Midbrain (tissue), 1 donor: Measurements from ENCODE around the gene TRNT1.

ENCODE experiments used
- DNase-seq: peaks from one replicate; lab custom pipeline; 2025; lab: John Stamatoyannopoulos, UW

The TRNT1 gene

DNA sequence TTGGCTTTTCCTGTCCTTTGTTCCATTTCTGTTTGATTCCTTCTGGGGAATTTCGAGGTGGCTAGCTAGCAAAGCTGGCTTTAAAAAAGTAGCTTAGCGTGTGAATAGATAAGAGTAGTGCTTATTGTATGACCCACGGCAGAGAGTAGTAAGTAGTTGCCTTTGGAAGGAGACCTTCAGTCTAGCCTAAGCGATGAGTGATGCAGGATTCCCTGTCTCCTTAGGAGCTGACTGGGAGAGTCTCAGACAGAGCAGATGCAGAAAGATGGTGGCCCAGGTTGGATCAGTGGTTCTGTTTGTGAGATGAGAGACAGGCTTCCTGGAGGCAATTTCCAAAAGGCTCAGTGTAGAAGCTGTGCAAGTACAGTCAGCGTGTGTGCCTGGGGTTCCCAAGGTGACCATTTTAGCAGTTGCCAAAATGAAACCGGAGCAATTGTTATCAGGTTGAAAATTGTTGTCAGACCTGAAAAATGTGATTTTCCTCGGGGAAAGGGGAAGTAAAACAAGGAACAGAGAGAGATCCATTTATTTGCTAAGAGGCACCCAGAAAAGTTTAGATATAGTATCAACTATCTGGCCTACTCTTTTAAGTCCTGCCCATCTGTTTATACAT is 15.9 kb upstream of the TRNT1 start:
- DNase-seq, result no peak

DNA sequence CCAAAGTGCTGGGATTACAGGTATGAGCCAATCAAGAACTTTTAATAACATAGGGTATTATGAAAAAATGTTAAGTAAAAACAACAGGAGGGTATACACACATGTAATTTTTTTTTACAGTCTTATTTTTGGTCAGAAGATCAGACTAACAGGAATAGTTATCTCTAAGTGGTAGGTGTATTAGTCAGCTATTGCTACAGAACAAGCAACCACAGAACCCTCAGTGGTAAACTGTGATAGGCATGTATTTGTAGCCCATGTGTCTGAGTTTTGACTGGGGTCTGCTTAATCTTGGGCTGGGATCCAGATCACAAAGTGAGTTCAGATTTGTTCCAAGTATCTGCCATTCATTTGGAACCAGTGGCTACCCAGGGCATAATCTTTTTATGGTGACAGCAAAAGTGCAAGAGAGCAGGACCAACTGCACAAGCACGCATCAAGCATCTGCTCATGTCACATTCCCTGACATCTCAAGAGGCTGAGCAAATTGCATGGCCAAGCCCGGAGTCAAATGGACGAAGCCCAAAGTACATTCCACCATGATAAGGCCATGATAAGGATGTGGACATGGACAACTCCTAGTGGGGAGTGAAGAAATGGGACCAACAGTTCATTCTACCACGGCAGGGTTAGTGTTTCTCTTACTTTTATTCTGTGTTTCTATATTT is 13.6 kb upstream of the TRNT1 start:
- no peak for DNase-seq

DNA sequence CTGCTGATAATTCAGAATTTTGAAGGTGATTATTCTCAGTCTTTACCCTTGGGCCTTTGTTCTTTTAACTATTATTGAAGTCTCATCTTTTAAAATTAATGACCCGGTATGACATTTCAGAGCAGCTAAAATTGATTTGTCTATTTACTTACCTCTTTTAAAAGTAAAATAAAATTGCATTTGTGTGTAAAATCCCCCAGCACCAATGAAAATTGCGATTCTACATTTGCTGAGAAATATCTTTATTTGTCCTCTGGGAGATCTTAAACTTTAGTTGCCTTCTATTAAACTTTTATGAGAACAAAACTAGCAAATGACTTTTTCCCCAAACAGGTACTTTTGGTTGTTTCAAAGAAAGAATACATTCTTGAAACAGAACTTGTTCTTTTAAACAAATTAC is 9.1 kb upstream of the TRNT1 start:
- DNase-seq, result no peak

DNA sequence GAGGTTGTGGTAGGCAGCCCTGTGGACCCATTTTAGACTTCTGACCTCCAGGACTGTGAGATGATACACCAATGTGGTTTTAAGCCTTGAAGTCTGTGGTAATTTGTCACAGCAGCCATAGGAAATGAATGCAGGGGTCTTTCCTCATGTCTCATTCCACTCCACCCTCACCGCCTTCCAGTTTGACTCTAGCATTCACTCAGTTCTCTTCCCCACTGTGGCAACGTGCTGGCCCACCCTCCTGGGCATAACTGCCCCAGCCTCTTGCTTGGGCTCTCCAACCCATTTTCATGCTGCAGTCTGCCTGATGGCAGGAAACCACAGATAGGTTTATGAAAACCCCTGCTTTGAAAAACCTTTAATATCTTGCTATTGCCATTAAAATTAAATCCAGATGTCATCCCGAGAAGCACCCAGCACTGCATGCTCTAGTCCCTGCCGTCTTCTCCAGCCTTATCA is 7.3 kb upstream of the TRNT1 start:
- no peak for DNase-seq

DNA sequence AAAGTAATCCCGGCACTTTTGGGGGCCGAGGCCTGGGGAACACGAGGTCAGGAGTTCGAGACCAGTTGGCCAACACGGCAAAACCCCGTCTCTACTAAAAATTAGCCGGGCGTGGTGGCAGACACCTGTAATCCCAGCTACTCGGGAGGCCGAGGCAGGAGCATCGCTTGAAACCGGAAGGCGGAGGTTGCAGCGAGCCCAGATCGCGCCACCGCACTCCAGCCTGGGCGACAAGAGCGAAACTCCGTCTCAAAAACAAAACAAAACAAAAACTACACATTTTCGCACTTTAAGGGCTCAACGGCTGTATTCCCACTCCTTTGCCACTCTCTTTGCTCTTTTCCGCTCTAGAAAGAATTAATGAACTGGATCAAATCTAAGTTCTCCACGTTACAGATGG is 763 bp upstream of the TRNT1 start:
- no peak for DNase-seq

DNA sequence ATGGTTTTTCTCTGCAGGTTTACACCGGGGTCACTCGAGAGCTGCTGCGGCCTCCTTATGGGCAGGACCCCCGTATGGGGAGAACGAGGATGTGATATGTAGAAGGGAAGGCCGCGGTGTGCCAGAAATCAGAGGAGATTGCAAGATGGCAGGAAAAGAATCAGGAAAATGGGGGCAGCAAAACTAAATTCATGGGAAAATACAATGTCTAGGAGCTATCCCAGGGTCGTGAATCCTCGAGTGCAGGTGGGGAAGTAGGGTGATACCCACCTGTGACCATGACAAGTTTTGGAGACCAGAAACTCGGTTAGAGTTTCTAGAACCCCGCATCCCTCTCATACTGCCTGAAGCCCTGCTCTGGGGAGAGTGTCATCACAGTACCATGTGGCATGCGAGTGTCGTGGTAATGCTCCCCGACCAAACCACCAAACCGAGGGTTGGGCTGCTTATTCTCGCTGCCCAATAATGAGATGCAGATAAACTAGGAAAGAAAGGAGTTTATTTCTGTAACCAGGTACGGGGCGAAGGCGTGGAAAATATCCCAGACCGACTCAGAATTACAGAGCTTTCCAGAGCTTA is 781 bp downstream of the TRNT1 start:
- no peak for DNase-seq

DNA sequence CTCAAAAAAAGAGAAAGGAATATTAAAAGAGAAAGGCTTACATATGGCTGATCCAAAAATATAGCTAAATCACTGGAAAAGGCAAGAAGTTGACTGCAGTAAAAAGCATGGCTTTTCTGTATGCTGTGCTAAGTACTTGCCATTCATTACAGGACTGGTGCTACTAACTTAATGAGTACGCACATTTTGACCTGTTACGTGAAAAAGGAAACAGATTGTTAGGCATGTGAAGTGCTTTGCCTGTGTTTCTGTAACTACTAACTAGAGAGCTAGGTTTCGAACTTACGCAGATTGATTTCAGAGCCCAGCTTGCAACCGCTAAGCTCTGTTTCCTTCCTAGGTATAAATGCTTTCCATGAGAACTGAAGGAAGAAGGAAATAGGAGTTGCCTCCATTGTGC is 2.8 kb downstream of the TRNT1 start:
- DNase-seq, result no peak

DNA sequence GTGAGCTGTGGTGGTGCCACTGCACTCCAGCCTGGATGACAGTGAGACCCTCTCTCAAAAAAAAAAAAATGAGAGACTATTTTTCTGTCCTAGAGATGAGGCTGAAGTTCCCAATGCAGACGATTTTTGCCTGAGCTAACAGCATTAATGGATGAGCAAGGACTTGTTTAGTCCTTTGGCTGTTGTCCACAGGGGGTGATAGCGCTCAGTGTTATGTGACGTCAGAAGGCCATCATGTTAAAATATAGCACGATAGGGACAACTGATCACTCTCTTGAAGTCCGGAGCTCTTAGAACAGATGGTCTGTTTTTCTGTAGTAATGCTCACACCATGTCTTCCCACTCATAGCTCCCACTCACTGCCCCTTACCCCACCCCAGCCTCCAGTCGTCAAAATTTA is 6.8 kb downstream of the TRNT1 start:
- DNase-seq, result no peak

DNA sequence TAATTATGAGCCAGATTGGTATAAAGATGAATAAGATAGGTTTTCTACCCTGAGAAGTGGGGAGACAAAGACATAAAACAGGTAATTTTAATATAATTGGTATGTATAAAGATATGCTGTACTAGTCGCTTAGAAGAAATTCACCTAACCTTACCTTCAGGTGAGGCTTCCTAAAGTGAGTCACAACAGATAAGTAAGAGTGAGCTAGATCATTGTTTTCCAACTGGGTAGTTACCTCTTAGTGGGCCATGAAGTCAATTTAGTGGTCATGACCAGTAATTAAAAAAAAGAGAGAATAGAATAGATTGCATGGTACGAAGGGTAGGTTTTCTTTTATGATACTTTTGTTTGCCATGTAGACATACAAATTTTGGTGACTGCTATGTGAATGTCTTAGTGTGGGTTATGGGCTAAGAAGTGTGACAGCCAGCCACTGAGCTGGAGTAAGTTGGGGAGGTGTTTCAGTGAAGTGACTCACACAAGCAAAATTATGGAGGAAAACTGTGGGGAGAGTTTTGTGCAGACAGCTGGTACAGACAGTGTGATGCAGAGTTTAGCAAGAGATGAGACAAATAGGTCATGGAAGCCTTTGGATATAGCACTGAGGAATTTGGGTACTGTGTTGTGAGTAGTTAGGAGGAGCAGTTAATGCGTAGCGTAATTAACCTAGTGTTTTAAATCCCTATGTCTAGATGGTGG is 8.2 kb downstream of the TRNT1 start:
- DNase-seq, result no peak

DNA sequence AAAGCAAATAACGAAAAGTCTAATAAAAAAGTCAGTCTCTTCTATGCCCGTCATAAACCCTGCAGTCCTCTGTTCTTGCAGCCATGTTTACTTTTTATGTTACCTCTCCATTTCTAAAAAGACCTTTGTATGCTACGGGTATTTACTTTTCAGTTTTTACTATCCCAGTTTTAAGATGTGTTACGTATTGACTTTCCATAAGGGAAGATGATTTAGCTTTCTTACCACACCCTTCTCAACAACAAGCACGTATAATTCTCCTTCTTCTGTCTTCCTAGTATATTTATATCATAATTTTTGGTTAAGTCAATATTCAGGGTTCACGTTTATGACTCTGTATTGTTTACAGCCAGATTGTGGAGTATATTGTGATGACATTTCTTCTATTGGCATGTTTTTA is 10.8 kb downstream of the TRNT1 start:
- DNase-seq, result no peak

DNA sequence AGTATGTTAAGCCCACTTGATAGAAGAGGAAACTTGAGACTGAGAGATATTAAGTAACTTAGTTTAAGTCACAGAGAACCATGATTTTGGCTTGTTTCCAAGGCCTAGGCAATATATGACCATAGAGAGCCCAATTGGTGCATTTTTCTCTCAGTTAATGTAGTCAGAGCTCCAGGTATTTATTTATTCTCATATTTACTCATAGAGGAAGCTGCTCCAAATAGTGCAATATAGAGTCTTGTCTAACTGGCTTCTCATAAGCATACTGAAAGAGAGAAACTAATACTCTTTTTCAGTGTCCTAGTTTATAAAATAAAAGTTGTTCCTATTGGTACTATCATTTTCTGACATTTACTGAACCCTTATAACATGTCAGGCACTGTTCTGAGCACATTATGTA is 15.2 kb downstream of the TRNT1 start:
- no peak for DNase-seq

DNA sequence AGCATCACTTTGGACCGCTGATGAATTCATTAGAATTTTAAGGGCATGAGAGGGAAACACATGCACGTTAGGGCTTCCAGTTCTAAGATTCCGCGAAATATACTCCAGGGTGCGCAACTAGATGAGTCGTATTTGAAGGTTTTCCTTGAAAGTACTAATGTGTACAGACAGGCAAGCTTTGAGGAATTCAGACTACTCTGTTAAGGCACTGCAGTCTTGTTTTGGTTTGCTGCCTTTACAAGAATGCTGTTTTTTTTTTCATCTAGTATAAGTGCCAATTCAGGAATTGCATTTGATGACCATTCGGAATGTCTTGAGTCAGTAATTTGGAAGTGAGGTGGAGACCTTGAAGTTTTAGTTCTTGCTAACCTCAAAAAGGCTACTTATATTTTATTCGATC is 19.1 kb downstream of the TRNT1 start:
- DNase-seq, result no peak

DNA sequence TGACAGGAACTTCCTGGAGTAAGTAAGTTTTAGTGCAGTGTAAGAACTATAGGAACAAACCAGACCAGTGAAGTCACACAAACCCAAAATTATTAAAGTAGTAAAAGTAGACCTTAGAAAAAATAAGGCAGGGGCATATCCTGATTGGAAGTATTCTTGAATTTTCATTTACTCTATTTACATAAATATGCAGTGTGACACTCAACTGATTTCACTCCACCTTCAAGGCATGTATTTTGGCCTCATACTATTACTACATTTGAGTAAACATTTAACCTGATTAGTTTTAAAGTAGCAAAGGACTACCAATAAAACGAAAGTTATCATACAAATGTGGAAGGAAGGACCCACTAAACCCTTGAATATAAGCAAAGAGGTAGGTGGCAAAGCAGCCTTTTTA is 22.8 kb downstream of the TRNT1 start:
- no peak for DNase-seq

DNA sequence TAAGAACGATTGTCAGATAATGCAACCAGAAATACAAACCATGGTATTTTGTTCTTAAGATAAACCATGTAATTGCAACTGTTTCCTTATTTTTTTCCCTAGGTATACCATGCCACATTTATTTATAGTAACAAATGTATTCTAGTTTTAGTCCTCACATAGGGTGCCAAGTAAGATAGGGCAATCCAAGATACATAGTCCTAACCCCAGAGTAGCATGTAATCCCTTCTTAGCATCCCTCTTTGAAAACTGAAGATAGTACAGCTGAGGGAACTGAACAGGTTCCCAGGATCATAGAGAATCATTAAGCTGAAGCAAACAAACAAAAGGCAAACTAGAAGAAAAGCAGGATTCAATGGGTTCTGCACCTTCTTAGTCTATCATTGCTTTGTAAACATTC is 24.8 kb downstream of the TRNT1 start:
- no peak for DNase-seq

DNA sequence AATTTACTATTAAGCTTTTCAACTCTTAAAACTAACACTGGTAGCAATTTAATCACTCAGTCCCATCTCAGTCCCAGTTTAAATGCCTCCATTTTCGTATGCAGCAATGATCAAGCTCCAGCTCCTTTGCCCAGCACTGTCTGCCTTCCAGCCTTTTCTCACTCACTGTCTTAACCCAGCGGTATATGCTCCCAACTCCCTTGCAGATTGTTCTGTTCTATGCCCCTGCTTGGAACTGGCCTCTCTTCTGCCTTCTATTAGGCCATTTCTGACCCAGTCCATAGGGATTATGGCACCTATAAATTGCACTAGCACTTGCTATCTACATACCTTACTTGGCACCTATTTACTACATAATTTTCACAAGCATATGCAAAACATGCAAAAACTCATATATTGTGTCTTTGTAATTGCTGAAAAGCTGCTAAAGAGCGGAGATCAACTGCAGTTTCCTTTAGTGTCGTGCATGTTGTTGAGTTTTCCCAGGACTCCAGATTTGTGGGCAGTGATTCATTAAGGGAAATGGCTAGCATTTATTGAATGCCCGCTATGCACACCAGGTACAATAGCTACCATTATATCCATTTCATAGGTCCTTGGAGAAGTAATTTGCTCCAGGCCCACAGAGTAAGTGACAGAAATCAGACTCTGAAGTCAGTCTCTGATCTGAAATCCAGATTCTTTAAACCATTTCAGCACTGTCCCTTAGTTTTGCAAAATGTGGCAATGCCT is 28.3 kb downstream of the TRNT1 start:
- no peak for DNase-seq

DNA sequence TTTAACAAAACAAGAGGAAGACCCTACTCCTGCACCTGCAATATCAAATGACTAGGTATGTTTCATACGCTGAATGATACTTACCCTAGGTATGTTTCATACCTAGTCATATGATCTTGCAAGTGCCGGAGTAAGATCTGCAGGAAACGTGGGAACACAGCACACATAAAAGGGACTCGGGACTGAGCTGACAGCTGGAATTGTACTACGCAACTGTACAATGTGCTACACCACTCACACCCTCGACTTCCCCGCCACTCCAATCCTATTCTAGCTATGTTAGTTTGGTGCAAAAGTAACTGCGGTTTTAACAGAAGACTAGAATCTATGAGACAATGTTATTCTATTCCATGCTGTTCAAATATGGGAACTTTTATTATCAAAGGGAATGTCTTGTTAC is 30.7 kb downstream of the TRNT1 start:
- no peak for DNase-seq

DNA sequence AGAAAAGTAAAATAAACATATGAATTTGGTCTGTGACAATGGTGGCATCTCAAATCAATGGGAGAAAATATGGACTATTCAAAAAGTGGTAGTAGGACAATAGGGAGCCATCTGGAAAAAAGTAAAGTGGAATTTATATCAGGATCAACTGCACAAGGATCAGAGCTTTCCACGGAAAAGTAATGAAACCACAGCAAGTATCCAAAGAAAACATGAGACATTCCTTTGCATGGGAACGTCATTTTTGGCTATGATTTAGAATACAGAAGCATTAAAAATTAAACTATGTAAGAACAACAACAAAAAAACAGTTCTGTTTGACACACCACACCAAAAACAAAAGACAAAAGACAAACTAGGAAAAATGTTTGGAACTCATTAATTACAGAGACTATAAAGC is 34.1 kb downstream of the TRNT1 start:
- DNase-seq, result no peak

DNA sequence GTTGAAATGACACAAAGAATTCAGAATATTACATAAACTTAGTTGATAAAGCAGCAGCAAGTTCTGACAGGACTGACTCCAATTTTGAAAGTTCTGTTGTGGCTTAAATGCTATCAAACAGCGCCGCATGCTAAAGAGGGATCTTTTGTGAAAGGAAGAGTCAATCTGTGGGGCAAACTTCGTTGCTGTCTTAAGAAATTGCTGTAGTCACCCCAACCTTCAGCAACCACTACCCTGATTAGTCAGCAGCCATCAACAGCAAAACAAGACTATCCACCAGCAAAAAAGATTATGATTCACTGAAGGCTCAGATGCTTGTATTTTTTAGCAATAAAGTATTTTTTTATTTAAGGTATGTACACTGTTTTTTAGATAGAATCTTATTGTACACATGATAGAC is 38.5 kb downstream of the TRNT1 start:
- no peak for DNase-seq

DNA sequence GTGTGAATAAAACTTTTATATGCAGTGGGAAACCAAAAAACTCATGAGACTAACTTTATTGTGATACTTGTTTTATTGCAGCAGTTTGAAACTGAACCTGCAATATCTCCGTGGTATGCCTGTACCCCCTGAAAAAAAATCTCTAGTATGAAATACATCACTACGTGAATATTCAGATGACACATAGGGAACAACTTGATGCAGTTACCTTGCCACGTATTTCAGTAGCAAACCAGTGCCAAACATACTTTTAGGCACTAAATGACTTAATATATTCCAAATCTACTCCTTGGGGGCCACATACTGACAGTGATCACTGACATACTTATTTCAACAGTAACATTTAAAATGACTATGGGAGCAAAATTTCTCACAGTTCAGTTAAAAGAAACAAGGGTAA is 38.9 kb downstream of the TRNT1 start:
- DNase-seq, result no peak

DNA sequence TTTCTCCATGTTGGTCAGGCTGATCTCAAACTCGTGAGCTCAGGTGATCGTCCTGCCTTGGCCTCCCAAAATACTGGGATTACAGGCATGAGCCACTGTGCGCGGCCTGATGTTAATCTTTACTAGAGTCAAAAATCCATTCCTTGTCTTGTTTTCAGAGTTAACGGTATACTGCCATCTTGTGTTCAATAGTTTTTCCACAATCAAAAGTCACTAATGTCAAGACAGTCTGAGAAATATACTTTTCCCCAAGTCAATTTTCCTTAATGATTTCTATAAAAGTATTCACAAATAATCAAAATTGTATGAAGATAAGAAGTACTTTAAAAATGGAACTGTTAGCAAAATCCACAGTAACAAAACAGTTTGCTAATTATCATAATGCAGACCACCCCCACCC is 44.3 kb downstream of the TRNT1 start:
- peak; percentile 23 for DNase-seq

DNA sequence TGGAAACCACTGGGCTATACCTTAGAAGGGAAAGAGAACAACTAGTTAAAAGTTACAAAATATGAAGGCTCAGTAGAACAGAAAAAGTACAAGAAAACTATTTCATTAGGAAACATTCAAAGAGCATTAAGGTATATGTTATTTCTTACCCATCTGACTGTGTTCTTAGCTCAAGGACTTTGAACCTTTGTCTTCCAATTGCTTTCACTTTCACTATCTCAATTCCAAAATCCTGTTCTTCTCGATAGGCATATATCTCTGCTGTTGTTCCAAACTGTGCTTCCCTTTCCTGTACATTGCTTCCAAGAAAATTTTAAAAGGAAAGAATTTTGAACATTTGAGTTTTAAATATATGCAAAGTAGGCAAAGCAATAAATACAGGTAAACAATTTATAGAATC is 45.9 kb downstream of the TRNT1 start:
- no peak for DNase-seq

DNA sequence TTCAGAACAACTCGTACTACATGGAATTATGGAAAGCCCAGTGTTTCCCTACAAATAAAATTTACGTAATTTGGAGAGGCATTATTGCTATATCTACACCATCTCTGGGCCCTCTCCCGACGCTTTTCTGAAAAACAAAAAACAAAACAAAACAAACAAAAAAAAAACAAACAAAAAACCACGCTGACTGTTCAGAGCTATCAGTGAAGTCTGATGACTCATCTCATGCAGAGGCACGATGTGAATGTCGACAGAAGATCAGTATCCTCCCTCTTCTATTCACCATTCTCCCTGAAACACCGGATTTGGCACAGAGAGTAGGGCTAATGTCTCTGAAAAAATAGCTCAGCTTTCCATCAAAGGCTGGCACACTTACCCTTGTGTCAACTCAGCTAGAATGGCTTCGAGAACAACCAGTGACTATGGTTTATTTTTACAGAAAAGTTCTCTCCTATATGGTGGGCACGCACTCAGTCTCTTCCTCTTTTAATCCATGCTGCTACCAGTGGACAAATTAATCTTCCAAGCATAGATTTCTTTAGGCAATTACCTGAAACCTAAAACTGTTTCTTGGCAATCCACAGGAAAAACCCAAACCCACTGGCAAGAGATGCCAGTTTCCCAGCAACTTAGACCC is 51.2 kb downstream of the TRNT1 start:
- no peak for DNase-seq
